Liver (tissue), 3 donors: Measurements from ENCODE around the gene HAPLN1.

ENCODE experiments used
- GABPA ChIP-seq, 2 donors: IDR thresholded peaks in 1 of 2; conservative IDR thresholded peaks in 1 of 2; 2 replicates each; pipeline ENCODE4 v1.6.1; 2016; ENCODE audit warnings: antibody characterized with exemption in 2 of 2, mild to moderate bottlenecking in 1 of 2, moderate library complexity in 1 of 2
- SP1 ChIP-seq: IDR thresholded peaks from 2 replicates; pipeline ENCODE4 v1.6.1; 2018; ENCODE audit warnings: antibody characterized with exemption, mild to moderate bottlenecking
- YY1 ChIP-seq: IDR thresholded peaks from 2 replicates; pipeline ENCODE4 v1.6.1; 2016; ENCODE audit warnings: antibody characterized with exemption, mild to moderate bottlenecking
- TF ChIP-seq, protein P1 (sequence below): fragments of 150-350 bp; IDR thresholded peaks from 2 replicates; pipeline ENCODE4 v1.5.1; 2017; ENCODE audit warnings: improper control_type of control experiment, low read depth, low read length; ENCODE audit not compliant: missing input control
- TF ChIP-seq, protein P2 (sequence below): IDR thresholded peaks from 2 replicates; pipeline ENCODE4 v1.6.1; 2016; ENCODE audit warnings: antibody characterized with exemption, mild to moderate bottlenecking
- donor health status: healthy.
- donor health status: healthy.

DNA sequence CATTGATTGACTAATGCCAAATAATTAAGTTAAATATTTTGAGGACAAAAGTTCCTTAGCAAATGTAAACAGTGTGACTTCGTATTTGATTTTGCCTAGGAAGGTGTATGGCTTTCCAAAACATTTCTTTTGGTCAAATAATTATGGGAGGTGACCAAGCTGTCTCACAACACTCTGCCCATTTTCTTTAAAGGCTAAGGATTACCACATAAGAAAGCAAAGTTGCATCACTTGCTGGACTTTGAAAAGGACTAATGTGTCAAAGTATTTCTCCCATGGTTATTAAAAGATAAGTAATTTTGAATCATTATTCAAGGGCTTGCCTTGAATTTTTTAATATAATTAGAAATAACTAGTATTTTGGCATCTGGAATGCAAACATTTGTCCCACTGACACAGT is 74.7 kb downstream of the HAPLN1 start:
- TF ChIP-seq, protein P1, sequence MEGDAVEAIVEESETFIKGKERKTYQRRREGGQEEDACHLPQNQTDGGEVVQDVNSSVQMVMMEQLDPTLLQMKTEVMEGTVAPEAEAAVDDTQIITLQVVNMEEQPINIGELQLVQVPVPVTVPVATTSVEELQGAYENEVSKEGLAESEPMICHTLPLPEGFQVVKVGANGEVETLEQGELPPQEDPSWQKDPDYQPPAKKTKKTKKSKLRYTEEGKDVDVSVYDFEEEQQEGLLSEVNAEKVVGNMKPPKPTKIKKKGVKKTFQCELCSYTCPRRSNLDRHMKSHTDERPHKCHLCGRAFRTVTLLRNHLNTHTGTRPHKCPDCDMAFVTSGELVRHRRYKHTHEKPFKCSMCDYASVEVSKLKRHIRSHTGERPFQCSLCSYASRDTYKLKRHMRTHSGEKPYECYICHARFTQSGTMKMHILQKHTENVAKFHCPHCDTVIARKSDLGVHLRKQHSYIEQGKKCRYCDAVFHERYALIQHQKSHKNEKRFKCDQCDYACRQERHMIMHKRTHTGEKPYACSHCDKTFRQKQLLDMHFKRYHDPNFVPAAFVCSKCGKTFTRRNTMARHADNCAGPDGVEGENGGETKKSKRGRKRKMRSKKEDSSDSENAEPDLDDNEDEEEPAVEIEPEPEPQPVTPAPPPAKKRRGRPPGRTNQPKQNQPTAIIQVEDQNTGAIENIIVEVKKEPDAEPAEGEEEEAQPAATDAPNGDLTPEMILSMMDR, result no peak
- TF ChIP-seq GABPA (IDR thresholded peaks at IDR 0.05 in 1 of 2, conservative IDR thresholded peaks at IDR 0.05 in 1 of 2) (no peak), YY1 (no peak), SP1 (no peak)
- TF ChIP-seq, protein P2, sequence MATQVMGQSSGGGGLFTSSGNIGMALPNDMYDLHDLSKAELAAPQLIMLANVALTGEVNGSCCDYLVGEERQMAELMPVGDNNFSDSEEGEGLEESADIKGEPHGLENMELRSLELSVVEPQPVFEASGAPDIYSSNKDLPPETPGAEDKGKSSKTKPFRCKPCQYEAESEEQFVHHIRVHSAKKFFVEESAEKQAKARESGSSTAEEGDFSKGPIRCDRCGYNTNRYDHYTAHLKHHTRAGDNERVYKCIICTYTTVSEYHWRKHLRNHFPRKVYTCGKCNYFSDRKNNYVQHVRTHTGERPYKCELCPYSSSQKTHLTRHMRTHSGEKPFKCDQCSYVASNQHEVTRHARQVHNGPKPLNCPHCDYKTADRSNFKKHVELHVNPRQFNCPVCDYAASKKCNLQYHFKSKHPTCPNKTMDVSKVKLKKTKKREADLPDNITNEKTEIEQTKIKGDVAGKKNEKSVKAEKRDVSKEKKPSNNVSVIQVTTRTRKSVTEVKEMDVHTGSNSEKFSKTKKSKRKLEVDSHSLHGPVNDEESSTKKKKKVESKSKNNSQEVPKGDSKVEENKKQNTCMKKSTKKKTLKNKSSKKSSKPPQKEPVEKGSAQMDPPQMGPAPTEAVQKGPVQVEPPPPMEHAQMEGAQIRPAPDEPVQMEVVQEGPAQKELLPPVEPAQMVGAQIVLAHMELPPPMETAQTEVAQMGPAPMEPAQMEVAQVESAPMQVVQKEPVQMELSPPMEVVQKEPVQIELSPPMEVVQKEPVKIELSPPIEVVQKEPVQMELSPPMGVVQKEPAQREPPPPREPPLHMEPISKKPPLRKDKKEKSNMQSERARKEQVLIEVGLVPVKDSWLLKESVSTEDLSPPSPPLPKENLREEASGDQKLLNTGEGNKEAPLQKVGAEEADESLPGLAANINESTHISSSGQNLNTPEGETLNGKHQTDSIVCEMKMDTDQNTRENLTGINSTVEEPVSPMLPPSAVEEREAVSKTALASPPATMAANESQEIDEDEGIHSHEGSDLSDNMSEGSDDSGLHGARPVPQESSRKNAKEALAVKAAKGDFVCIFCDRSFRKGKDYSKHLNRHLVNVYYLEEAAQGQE, result no peak
